ENCODE data around the gene OPN1MW.
"Not testable (repeated sequence)": the region's sequence is repeated elsewhere in the genome, so short reads cannot be mapped to it uniquely, and the experiment has no call there.

OPN1MW gene

DNA sequence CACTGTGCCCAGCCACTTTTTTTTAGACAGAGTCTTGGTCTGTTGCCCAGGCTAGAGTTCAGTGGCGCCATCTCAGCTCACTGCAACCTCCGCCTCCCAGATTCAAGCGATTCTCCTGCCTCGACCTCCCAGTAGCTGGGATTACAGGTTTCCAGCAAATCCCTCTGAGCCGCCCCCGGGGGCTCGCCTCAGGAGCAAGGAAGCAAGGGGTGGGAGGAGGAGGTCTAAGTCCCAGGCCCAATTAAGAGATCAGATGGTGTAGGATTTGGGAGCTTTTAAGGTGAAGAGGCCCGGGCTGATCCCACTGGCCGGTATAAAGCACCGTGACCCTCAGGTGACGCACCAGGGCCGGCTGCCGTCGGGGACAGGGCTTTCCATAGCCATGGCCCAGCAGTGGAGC is at the start of gene OPN1MW:
Gene OPN1MW (plus strand): TSS at position 301 of the 400 bp plus-strand sequence. CDS start 82 bp downstream, at position 383.
- DNase-seq, result not testable (repeated sequence)

GRCh38 chrX:154135458-154136229 is 46.8 kb upstream of the OPN1MW start:
- DNase-seq, result no peak

GRCh38 chrX:154136627-154137161 is 45.7 kb upstream of the OPN1MW start:
- DNase-seq, result peak; percentile 61

DNA sequence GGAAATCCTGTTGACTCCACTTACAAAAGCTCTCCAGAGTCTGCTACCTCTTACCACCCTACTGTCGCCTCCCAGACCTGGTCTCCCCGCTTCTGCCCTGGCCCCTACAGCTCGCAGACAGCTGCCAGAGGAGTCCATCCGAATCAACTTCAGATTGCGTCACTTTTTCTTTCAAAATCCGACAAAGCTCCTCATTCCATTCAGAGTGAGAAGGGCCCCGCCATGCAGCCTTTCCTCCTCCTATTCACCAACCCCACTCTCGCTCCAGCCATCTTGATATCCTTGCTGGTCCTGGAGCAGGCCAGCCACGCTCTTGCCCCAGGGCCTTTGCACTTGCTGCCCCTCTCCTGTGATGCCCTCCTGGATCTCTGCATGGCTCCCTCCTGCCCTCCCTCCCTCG is 43.5 kb upstream of the OPN1MW start:
- DNase-seq, result no peak

DNA sequence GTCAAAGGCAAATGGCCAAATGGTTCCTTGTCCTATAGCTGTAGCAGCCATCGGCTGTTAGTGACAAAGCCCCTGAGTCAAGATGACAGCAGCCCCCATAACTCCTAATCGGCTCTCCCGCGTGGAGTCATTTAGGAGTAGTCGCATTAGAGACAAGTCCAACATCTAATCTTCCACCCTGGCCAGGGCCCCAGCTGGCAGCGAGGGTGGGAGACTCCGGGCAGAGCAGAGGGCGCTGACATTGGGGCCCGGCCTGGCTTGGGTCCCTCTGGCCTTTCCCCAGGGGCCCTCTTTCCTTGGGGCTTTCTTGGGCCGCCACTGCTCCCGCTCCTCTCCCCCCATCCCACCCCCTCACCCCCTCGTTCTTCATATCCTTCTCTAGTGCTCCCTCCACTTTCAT is 42.2 kb upstream of the OPN1MW start:
- no peak for DNase-seq

DNA sequence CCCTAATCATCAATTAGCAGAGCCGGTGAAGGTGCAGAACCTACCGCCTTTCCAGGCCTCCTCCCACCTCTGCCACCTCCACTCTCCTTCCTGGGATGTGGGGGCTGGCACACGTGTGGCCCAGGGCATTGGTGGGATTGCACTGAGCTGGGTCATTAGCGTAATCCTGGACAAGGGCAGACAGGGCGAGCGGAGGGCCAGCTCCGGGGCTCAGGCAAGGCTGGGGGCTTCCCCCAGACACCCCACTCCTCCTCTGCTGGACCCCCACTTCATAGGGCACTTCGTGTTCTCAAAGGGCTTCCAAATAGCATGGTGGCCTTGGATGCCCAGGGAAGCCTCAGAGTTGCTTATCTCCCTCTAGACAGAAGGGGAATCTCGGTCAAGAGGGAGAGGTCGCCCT is 41.7 kb upstream of the OPN1MW start:
- no peak for DNase-seq

DNA sequence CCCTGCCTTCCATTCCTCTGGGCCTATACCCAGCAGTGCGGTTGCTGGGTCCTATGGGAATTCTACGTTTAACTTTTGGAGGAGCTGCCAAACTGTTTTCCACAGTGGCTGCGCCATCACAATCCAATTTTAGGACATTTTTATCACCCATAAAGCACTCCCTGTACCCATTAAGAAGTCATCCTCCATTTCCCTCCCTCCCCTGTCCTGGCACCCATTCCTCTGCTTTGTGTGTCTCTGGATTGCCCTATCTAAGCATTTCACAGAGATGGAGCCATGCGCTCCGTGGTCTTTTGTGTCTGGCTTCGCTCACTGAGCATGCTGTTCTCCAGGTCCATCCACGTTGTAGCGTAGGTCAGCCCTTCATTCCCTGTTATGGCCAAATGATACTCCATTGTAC is 40.0 kb upstream of the OPN1MW start:
- no peak for DNase-seq

- DNase-seq, result no peak
These were observed 39.2 kb upstream of the OPN1MW start for GRCh38 chrX:154142950-154143745.

DNA sequence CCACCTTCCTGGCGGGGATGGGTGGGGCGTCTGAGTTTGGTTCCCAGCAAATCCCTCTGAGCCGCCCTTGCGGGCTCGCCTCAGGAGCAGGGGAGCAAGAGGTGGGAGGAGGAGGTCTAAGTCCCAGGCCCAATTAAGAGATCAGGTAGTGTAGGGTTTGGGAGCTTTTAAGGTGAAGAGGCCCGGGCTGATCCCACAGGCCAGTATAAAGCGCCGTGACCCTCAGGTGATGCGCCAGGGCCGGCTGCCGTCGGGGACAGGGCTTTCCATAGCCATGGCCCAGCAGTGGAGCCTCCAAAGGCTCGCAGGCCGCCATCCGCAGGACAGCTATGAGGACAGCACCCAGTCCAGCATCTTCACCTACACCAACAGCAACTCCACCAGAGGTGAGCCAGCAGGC is 38.4 kb upstream of the OPN1MW start, which contains the start of gene OPN1LW:
Gene OPN1LW (plus strand): TSS at position 234 of the 400 bp plus-strand sequence. CDS start 41 bp downstream, at position 275.
- DNase-seq, result not testable (repeated sequence)

GRCh38 chrX:154151030-154151429 is 31.4 kb upstream of the OPN1MW start:
- DNase-seq, result not testable (repeated sequence)

DNA sequence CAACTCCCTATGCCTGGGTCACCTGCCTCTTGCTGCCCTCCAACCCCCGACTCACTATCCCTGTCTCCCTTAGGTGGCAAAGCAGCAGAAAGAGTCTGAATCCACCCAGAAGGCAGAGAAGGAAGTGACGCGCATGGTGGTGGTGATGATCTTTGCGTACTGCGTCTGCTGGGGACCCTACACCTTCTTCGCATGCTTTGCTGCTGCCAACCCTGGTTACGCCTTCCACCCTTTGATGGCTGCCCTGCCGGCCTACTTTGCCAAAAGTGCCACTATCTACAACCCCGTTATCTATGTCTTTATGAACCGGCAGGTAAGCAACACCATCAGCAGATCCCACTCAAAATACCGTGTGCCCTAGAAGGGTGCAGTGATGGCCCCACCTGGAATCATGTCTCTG is 26.2 kb upstream of the OPN1MW start:
- not testable (repeated sequence) for DNase-seq

- not testable (repeated sequence) for DNase-seq
These were observed 25.2 kb upstream of the OPN1MW start for GRCh38 chrX:154157207-154157606.

- not testable (repeated sequence) for DNase-seq
These were observed 23.1 kb upstream of the OPN1MW start for GRCh38 chrX:154159345-154159744.

DNA sequence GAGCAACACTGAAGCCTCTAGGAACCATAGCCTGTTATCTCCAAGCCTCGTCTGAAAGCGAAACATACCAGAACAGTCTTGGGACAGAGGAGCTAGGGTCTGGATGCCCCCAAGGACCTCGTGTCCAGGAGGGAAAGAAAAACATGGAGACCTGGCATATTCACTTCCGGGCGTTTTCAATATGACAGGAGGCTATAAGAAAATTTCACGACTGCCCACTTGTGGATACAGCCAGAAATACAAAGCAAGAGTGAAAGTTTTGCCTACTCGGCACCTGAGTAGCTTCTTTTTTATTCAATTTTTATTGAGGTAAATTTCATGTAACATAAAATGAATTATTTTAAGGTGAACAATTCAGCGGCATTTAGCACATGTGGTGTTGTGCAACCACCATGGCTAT is 17.5 kb upstream of the OPN1MW start:
- DNase-seq, result not testable (repeated sequence)

- DNase-seq, result not testable (repeated sequence)
These were observed 14.0 kb upstream of the OPN1MW start for GRCh38 chrX:154168384-154168783.

- not testable (repeated sequence) for DNase-seq
These were observed 9.9 kb upstream of the OPN1MW start for GRCh38 chrX:154172535-154172943.

GRCh38 chrX:154174356-154174755 is 8.0 kb upstream of the OPN1MW start:
- DNase-seq, result not testable (repeated sequence)

- DNase-seq, result not testable (repeated sequence)
These were observed 1.4 kb downstream of the OPN1MW start for GRCh38 chrX:154183794-154184193.

GRCh38 chrX:154192846-154193245 is 10.4 kb downstream of the OPN1MW start:
- DNase-seq, result not testable (repeated sequence)

GRCh38 chrX:154194316-154194715 is 11.9 kb downstream of the OPN1MW start:
- not testable (repeated sequence) for DNase-seq

DNA sequence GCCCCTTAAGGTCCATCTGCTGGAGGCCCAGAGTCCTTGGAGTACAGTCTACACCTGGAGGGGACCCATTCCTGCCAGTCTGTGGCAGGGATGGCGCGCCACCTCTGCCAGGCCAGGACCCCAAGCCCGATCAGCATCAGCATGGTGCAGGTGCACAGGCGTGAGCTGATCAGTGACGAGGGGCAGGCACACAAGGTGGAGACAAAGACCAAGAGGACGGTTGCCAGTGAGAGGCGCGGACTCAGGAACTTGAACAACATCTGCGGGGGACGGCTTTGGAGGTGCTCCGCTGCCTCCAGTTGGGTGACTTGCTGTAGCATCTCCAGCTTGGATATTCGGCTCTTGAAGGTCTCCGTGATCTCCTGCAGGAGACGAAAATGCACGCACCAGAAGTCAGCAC is 14.1 kb downstream of the OPN1MW start:
- DNase-seq, result not testable (repeated sequence)

GRCh38 chrX:154209670-154210418 is 27.4 kb downstream of the OPN1MW start:
- DNase-seq, result not testable (repeated sequence)

- not testable (repeated sequence) for DNase-seq
These were observed 28.7 kb downstream of the OPN1MW start for GRCh38 chrX:154211057-154211456.

All from hematopoietic multipotent progenitor cell treated with erythropoietin and hydrocortisone succinate and interleukin-3 and kit ligand, for 8 days (in vitro differentiated cells).